ENCODE results near the gene POLR3E. TPM values are rescaled to one million over a fixed set of nuclear protein-coding genes. Genes with fewer than 3 reads are reported as not detected.

POLR3E gene
- total and polyA plus RNA-seq, 8 donors = 29.2 to 61.2 (median 52.0) TPM

DNA sequence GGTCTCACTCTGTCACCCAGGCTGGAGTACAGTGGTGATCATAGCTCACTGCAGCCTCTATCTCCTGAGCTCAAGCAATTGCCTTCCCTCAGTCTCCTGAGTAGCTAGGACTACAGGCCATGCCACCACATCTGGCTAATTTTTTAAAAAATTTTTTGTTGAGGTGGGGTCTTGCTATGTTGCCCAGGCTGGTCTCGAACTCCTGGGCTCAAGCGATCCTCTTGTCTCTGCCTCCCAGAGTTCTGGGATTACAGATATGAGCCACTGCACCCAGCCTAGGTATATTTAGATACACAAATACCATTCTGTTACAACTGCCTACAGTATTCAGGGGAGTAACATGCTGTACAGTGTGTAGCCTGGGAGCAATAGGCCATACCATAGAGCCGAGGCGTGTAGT lies 14.3 kb downstream of the POLR3E start:
- no peaks in the 10 kb centered on the region for H3K27me3 ChIP-seq
- ATAC-seq (no peak), DNase-seq (no peak)
- H3K36me3 ChIP-seq = peaks cover 0 to 100% of the 10 kb centered on the region in 2 donors
- intact Hi-C loops (cut with DNase I) = no loop called here
- no peak overlapping the region for H3K27ac ChIP-seq
- no peaks in the 10 kb centered on the region for H3K4me1 ChIP-seq
- TF ChIP-seq, protein P1, sequence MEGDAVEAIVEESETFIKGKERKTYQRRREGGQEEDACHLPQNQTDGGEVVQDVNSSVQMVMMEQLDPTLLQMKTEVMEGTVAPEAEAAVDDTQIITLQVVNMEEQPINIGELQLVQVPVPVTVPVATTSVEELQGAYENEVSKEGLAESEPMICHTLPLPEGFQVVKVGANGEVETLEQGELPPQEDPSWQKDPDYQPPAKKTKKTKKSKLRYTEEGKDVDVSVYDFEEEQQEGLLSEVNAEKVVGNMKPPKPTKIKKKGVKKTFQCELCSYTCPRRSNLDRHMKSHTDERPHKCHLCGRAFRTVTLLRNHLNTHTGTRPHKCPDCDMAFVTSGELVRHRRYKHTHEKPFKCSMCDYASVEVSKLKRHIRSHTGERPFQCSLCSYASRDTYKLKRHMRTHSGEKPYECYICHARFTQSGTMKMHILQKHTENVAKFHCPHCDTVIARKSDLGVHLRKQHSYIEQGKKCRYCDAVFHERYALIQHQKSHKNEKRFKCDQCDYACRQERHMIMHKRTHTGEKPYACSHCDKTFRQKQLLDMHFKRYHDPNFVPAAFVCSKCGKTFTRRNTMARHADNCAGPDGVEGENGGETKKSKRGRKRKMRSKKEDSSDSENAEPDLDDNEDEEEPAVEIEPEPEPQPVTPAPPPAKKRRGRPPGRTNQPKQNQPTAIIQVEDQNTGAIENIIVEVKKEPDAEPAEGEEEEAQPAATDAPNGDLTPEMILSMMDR (IDR thresholded peaks at IDR 0.05) = no peak
- no peak overlapping the region for H3K4me3 ChIP-seq
- H3K9me3 ChIP-seq = no peaks in the 10 kb centered on the region

DNA sequence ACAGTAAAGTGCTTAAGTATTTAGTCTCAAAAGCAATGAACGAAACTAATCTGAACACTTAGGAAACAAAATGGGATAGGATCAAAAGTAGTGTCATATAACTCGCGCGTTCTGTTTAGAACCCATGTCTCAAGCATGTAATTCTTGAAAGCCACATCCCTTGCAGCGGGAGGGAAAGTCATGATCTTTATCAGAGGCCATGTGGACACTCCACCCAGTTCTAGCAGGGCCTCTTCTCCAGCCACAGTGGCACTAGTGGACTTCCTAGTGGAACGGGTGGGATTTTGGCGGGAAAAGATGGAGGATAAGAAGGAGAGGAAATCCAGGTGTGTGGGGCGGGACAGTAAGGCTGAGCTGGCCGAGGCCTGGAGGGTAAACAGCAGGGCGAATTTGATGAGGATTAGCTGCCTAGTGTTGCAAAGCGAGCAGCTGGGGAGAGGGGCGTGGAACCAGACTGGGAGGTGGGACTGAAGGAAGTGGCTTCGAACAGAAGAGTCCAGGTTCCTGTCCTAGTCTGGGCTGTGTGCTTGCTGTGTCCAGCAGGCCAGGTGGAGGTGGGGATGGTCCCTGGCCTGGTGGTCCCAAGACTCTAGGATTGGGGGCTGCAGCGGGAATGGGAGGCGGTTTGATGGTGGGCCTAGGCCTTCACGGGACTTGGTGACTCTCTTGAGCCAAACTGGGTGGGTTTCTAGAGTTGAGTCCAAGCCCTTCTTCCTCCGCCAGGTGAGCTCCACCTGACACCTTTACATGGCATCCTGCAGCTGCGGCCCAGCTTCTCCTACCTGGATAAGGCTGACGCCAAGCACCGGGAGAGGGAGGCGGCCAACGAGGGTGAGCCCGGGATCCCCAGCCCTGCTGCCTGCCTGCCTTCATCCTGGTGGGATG lies 15.9 kb downstream of the POLR3E start:
- no peak for ATAC-seq
- Histone ChIP-seq H3K4me3 (no peak overlapping the region), H3K27me3 (no peaks in the 10 kb centered on the region), H3K4me1 (no peaks in the 10 kb centered on the region), H3K9me3 (no peaks in the 10 kb centered on the region), H3K36me3 (peaks cover 0 to 100% of the 10 kb centered on the region in 2 donors), H3K27ac (no peak overlapping the region)
- no peak for DNase-seq
- intact Hi-C loops (cut with DNase I) = no loop called here
- TF ChIP-seq, protein P1 (IDR thresholded peaks at IDR 0.05) = no peak

DNA sequence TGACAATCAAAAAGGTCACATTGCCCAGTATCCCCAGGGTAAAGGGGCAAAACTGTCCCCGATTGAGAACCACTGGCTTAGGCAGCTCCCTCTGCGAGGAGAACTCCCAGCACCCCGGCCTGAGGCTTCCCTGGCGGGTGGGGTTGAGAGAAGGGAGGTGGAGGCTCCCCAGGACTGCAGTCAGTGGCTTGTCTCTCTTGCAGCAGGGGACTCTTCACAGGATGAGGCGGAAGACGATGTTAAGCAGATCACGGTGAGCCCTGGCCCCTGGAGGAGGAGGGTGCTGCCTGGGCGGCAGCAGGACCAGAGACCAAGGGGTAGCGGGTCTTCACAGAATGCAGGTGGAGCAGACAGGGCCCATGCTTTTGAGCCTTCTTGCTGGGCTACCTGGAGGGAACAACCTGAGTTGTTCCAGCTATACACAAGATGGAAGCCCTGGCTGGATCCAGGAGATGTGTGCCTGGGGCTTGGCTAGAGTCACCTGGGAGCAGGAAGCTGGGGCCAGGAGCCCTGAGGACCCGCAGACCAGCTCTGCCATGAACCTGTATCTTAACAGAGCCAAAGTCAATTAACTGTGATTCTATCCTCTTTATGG lies 16.8 kb downstream of the POLR3E start:
- H3K27ac ChIP-seq = no peak overlapping the region
- ATAC-seq (no peak), DNase-seq (no peak)
- H3K9me3 ChIP-seq = no peaks in the 10 kb centered on the region
- intact Hi-C loops (cut with DNase I) = no loop called here
- H3K36me3 ChIP-seq = peaks cover 0 to 100% of the 10 kb centered on the region in 2 donors
- H3K4me3 ChIP-seq = no peak overlapping the region
- TF ChIP-seq, protein P1 (IDR thresholded peaks at IDR 0.05) = no peak
- H3K4me1 ChIP-seq = no peaks in the 10 kb centered on the region
- no peaks in the 10 kb centered on the region for H3K27me3 ChIP-seq

DNA sequence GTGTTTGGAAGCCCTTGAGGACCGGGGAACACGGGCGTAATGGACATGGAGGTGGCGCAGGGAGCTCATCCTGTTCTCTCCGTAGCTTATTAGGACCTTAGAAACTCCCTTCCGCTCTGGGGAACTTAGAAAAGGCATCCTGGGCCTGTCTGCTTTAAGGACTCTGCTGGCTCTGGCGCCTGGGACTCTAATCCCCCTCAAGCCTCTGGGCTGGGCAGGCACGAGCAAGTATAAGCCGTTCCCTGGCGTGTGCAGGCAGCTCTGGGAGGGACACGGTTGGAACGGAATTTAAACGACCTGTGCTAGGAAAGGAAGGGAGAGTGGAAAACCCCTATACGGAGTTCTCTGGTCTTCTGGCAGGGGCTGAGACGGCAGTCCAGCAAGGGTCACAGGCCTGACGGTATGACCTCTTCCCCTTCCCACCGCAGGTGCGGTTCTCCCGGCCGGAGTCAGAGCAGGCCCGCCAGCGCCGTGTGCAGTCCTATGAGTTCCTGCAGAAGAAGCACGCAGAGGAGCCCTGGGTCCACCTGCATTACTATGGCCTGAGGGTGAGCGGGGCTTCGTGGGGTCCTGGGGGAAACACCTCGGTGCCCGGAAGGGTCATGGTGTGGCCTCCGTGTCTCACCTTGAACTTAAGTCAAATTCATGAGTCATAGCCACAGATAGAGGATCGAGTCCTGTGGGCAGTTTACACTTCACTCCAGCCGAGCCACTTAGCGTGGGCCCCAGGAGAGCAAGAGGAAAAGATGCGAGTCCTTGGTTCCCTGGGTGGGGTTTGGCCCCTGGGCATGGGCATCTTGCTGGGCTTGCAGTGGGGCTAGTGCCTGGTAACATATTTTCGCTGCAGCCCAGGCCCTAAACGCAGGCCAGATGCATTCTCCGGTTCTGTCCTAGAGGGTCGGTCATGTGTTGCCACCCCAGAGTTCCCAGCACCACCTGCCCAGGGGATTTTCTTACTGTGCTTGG lies 17.7 kb downstream of the POLR3E start:
- TF ChIP-seq, protein P1 (IDR thresholded peaks at IDR 0.05) = no peak
- intact Hi-C loops (cut with DNase I) = no loop called here
- Histone ChIP-seq H3K36me3 (peaks cover 0 to 100% of the 10 kb centered on the region in 2 donors), H3K4me3 (no peak overlapping the region), H3K4me1 (no peaks in the 10 kb centered on the region), H3K9me3 (no peaks in the 10 kb centered on the region), H3K27ac (no peak overlapping the region), H3K27me3 (no peaks in the 10 kb centered on the region)
- DNase-seq (no peak), ATAC-seq (no peak)
